ENCODE results near the gene PSMC2.
"Not testable (repeated sequence)": the region's sequence is repeated elsewhere in the genome, so short reads cannot be mapped to it uniquely, and the experiment has no call there.

The PSMC2 gene

DNA sequence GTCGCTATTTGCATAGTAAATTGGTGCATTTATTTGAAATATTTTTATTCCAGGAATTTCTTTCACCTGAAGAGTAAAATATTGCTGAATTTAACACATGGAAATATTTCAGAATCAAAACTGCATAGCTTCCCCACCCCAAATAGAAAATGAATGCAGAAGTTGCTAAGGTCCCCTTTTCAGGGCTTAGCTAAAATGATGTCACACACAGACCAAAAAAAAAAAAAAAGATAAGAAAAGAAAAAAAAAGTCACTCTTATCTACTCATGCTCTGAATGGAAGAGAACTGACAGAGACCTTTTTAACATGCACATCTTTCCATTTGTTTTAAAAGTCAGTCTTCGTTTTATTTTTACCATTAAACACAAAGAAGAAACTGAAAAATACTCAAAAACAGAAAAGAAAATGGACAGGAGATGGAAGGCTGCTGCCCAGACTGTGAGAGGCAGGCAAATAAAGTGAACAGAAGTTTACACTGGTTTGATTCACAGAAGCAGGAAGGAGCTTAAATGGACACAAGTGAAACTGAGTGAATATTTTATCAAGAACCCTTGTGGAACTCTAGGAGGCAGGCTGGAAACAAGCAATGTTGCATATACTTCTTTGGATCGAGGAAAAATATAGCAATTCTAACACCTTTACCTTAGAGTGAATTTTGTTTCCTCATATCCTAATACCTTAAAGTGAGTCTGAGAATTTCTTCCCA, 32.0 kb downstream of the PSMC2 start:
- DNase-seq (ENCODE audit: low read depth) = no peak

DNA sequence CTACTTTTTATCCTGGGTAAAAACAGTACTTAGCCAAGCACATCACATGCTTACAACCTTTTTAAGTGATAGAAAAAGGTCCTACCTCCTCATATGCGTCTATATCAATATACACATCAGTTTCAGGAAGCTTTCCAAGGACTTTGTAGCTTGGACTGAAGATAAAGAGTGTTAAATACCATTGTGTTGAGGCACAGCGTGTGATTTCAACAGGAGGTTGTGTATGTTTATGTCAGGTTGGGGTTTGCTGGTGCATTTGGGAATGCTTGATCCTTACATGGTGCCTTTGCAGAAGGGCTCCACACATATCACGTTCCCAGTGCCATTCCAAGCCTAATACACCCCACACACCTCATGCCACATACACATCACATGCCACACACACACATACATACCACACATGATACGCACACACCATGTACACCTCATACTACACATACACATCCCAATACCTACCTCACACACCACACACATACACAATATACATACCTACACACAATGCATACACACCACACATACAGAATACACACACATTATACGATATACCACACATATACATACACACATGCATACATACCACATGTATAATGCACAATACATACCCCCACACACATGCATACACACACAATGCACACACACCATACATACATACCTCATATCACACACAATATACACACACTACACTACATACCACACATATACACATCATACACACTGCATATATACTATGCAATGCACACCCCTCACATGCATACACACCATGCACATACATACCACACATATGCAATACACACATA, 33.1 kb downstream of the PSMC2 start:
- DNase-seq (ENCODE audit: low read depth) = no peak

DNA sequence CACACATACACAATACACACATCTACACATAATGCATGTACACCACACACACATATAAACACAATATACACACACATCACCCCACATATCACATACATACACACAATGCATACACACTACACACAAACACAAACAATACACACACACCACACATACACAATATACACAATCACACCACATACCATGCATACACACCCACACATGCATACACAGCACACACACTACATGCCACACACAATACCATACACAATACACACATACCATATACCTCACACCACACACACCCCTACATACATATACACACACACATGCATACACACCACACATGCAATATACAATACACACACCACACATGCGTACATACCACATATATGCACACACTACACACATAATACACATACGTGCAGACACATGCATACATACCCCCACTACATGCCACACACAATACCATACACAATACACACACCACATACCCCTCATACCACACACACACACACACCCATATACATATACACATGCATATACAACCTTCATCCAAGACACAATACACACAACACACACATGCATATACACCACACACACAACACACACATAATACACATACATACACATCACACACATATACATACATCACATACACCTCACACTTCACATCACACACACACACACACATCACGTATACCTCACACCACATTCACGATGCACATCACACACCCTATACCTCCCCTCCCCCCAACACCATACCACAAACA, 34.0 kb downstream of the PSMC2 start:
- DNase-seq (ENCODE audit: low read depth) = no peak

DNA sequence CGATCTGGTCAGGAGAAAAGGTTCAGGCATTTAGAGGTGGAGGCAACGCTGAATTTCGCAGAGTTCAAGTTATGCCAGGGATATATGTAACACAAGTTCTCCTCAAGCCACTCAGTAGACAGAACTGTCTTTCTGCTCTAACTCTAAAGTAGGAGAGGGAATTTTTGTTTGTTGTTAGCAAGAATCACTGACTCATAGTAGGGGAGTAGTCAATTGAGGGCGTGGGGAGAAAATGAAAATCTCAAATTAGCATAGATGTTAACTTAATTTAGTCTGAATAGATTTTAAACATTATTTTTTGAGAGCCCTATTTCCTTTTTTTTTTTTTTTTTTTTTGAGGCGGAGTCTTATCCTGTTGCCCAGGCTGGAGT, 34.6 kb downstream of the PSMC2 start:
- no peak for DNase-seq (ENCODE audit: low read depth)

DNA sequence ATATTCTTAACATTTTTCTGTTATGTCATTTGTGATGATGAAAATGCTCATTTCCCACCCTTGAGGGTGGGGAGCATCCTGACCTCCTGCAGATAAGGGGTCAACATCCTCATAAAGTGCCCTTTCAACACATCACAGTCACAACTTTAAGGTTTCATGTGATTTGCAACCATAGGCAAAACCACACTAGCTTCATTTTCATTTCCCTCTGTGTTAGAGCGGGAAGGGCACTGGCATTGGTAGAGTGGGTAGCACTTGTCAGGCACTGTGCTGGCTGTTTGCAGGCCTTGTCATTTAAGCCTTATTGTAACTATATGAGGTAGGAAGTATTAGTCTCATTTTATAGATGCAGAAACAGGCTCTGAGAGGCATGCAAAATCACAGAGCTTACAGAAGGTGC, 39.8 kb downstream of the PSMC2 start:
- no peak for DNase-seq (ENCODE audit: low read depth)

DNA sequence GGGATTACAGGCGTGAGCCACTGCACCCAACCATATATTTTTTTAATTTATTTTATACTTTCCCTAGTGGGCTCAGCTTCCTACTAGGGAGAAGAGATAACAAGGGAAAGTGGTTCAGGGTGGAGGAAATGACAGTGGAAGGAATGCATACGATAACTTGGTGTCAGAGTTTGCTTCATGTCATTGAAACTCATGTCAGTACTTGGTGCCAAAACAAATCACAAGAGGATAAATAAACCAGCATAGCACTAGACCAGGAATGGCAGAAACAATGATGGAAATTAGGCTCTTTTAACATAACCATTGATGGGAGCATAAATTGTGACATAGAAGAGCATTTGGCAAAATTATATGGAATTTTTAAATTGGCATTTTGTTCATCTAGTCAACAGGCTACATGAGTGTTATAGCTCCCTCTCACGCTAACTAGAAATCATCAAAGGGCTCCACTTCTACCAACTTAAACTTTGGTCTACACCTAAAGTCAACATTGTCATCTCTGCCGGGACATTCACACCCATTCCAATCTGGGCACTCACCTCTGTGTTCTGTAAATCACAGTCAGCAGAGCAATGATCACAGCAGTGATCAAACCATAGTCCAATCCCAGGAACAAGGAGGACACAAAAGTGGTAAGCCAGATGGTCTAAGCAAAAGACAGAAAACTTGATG, 41.2 kb downstream of the PSMC2 start:
- no peak for DNase-seq (ENCODE audit: low read depth)

DNA sequence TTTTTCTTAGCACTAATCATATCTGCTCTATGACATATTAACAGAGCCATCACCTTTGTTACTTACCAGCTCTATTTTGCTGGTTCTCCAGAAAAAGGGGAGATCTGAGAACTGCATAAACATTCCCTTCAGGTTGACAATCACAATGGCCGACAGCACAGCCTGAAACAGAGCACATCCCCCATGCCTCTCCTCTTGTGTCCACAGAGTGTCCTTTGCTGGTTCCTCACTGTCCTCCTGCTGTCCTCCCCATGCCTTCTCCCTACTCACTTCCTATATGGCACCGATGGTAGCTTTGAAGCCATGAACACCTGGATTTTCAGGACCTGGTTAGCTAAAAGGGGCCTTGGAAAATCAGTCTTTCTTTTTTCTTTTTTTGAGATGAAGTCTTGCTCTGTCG, 41.8 kb downstream of the PSMC2 start:
- no peak for DNase-seq (ENCODE audit: low read depth)

DNA sequence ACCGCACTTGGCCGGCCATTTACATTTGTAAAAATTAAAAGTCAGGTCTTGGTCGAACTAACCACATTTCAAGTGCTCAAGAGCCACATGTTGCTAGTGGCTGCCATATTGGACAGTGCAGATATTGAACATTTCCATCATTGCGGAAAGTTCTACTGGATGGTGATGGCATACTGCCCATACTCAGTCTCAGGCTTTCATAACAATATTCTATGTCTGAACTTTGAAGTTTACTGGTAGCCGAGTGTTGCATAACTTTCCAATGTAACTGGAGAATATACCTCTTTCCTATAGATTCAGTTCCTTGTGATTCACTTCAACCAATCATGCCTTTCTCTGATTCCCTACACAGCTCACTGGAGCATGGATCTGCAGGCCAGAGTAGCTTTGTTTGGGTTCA, 43.7 kb downstream of the PSMC2 start:
- DNase-seq (ENCODE audit: low read depth) = no peak

DNA sequence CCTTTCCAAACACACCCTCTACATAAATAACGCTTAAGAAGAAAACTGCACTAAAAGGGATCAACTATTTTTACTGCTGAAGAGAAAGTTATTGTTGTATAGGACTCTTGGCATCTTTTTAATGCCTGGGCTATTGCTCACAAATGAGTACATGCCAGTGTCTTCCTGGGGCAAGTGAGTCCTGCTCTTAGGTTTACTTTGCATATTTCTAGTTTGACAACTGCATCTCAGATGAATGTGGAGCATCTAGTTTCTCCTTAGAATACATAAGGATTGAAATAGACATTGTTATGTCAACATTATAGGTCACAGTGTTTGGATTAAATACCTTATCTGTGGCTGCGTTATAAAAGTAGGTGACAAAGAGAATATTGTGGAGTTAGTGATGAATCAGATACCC, 44.5 kb downstream of the PSMC2 start:
- DNase-seq (ENCODE audit: low read depth) = no peak

DNA sequence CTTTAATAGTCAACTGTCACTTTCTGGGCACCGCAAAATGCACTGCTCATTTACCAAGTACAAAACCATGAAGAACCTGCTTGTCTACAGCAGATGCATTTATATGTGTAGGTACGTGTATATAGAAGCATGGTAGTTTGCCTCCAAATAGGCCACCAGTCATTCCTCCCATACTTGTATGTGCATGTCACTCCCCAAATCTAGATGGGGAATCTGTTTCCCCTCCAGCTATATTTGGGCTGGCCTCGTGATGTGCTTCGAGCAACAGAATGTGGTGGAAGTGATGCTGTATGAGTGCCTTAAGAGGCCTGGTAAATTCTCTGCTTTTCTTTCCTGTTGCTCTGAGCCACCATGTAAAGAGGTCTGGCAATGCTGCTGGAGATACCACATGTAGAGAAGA, 47.1 kb downstream of the PSMC2 start:
- DNase-seq (ENCODE audit: low read depth) = no peak

DNA sequence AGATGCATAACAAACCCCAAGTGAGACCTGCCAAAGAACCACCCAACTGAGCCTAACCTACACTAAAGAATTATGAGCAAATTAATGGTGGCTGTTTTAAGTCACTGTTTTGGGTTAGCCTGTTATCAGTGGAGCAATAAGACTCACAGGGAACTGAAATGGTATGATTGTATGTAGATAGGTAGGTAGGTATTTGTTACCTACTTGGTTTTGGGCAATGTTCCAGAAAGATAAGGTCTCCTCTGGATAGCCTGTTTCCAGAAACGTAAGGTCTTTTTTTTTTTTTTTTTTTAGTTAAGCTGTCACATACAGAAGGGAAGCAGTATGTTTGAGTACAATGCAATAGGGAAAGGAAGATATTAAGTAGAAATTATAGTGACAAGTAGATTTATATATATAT, 47.6 kb downstream of the PSMC2 start:
- DNase-seq (ENCODE audit: low read depth) = no peak

DNA sequence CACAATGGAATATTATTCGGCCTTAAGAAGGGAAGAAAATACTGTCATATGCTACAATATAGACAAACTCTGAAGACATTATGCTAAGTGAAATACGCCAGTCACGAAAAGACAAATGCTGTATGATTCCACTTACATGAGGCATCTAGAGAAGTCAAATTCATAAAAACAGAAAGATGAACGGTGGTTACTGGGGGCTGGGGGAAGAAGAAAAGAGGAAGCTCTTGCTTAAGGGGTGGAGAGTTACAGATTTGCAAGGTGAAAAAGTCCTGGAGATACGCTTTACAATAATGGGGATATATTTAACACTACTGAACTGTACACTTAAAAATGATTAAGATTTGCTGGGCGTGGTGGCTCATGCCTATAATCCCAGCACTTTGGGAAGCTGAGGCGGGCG, 49.0 kb downstream of the PSMC2 start:
- no peak for DNase-seq (ENCODE audit: low read depth)

DNA sequence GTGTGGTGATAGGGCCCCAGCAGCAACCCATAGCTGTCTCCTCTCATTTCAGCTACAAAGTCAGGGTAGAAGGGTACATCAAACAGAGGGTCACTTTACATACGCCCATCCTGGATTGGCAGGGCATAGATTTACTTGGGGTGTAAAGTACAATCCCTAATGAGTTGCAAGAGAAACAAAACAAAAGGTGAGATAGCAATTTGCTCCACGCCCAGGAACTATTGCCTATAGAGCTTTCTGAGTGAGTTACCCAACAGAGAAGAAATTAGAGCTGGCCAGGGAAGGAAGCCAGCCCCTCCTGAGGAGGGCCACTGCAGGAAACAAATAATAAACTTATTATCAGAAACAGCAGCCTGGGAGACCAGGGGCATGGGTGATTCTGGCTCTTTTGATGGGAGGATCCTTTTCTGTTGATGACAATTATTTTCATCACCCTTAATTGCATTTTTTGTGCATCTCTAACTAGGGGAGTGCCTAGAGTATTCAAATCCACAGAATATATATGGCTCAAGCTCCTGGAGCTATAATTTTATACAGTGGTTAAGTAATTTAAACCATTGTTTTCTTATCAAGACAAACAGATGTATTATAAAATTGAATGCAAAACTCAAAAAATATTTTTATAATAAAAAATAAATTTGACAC, 51.2 kb downstream of the PSMC2 start:
- no peak for DNase-seq (ENCODE audit: low read depth)

DNA sequence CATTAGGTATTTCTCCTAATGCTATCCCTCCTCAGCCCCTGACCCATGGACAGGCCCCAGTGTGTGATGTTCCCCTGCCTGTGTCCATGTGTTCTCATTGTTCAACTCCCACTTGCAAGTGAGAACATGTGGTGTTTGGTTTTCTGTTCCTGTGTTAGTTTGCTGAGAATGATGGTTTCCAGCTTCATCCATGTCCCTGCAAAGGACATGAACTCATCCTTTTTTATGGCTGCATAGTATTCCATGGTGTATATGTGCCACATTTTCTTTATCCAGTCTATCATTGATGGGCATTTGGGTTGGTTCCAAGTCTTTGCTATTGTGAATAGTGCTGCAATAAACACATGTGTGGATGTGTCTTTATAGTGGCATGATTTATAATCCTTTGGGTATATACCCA, 52.2 kb downstream of the PSMC2 start:
- not testable (repeated sequence) for DNase-seq (ENCODE audit: low read depth)

DNA sequence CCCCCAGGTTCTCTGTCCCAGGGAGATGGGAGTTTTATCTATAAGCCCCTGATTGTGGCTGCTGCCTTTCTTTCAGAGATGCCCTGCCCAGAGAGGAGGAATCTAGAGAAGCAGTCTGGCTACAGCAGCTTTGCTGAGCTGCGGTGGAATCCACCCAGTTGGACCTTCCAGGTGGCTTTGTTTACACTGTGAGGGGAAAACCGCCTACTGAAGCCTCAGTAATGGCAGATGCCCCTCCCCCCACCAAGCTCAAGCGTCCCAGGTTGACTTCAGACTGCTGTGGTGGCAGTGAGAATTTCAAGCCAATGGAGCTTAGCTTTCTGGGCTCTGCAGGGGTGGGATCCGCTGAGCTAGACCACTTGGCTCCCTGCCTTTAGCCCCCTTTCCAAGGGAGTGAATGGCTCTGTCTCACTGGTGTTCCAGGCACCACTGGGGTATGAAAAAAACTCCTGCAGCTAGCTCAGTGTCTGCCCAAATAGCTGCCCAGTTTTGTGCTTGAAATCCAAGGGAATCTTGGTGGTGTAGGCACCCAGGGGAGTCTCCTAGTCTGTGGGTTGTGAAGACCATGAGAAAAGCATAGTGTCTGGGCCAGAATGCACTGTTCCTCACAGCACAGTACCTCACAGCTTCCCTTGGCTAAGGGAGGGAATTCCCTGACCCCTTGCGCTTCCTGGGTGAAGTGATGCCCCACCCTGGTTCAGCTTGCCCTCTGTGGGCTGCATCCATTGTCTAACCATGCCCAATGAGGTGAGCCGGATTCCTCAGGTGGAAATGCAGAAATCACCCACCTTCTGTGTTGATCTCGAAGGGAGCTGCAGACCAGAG, 58.6 kb downstream of the PSMC2 start:
- DNase-seq (ENCODE audit: low read depth) = not testable (repeated sequence)

DNA sequence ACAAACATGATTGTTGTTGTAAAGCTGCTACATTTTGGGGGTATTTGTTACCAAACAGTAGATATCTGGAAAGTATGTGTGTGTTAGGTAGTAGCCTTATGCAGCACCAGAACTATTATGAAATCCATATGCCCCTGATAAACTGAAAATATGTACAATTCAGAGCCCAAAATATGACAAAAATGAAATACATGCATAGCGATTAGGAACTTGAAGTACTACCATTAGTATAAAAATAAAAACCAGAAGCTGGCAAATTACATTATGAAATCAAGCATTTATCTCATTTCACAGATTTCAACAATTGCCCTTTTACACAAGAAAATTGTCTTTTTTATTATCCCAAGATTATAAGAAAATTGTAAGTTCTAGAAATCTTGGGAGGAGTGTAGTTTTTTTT, 64.7 kb downstream of the PSMC2 start:
- DNase-seq (ENCODE audit: low read depth) = no peak

DNA sequence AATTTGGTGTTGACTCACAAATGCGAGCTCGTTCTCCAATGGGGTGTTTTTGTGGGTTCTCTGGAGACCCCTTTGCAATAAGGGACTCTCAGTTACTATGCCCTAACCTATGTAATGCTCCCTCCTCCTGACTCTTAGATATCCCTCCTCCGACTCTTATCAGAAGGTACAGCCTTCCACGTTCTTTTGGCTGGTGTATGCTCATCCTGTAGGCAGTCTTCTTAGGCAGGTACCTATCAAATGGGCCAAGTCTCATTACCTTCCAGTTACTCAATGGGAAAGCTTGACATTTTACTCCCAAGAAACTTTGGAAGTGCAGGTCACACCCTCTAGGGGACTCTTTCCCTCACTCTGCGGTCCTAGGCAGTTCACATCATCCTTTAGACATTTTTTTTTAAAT, 66.0 kb downstream of the PSMC2 start:
- DNase-seq (ENCODE audit: low read depth) = no peak

DNA sequence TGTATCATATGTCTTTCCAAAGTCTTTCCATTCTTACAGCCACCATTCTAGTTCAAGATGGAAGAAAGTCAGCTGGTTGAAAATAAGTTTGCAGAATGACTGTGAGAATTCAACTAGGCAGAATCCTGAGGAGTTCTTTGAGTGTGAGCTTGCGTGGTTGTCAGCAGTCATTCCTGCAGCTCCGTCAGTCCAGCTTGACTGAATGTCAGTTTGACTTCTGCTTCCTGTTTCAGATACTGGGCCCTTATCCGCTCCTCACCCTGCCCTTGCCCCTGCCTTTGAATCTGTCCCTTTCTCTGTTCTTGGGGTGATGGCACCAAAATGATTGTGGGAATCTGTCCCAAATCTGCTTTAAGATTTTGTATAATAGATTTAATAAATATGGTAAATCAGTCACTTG, 70.8 kb downstream of the PSMC2 start:
- DNase-seq (ENCODE audit: low read depth) = no peak
